Suprapubic skin (tissue), 4 donors: ENCODE results near the gene APIP. TPM values are rescaled to one million over a fixed set of nuclear protein-coding genes. Genes with fewer than 3 reads are reported as not detected.

Source experiments
- DNase-seq, 2 donors: peaks; one replicate each; pipeline ENCODE4 v3.0.0-alpha.2; 2019; ENCODE audit warnings: low spot score in 2 of 2
- H3K27ac ChIP-seq: fragments of 200-600 bp; sonication (generic); one replicate; pipeline ENCODE4 v1.5.1; 2019
- H3K27me3 ChIP-seq: fragments of 200-600 bp; sonication (generic); one replicate; pipeline ENCODE4 v1.5.1; 2019
- H3K36me3 ChIP-seq: fragments of 200-600 bp; sonication (generic); one replicate; pipeline ENCODE4 v1.5.1; 2019
- H3K4me1 ChIP-seq: fragments of 200-600 bp; sonication (generic); one replicate; pipeline ENCODE4 v1.5.1; 2019
- H3K4me3 ChIP-seq: fragments of 200-600 bp; sonication (generic); one replicate; pipeline ENCODE4 v1.5.1; 2019; ENCODE audit warnings: mild to moderate bottlenecking
- H3K9me3 ChIP-seq: fragments of 200-600 bp; sonication (generic); one replicate; pipeline ENCODE4 v1.5.1; 2019
- EP300 ChIP-seq: sonication (generic); formaldehyde crosslinking; IDR thresholded peaks from one replicate; pipeline ENCODE4 v1.6.1; 2017; ENCODE audit warnings: antibody characterized with exemption
- POLR2A ChIP-seq, 2 donors: fragments of 450-650 bp; IDR thresholded peaks; one replicate each; pipeline ENCODE4 v1.6.1; 2017; ENCODE audit warnings: antibody characterized with exemption in 2 of 2, mild to moderate bottlenecking in 2 of 2, moderate library complexity in 2 of 2
- POLR2AphosphoS5 ChIP-seq, 3 donors: sonication (generic); formaldehyde crosslinking; IDR thresholded peaks; one replicate each; pipeline ENCODE4 v1.6.1; 2017; ENCODE audit warnings: antibody characterized with exemption in 3 of 3
- WGBS: methylation state at CpG from one replicate; pipeline ENCODE4 v1.1.5; 2018; 5-methylcytosine and 5-hydroxymethylcytosine counted together
- total RNA-seq, 4 donors: library from RNA; depleted of rRNA; stranded (reverse); fragments of >200 nt; gene quantifications; one replicate each; pipeline ENCODE4 v1.1.0, GENCODE V29; 2016
- TF ChIP-seq, protein P1 (sequence below), 2 donors: fragments of 200-600 bp in 1 of 2; fragments of 450-650 bp in 1 of 2; sonication (generic) in 1 of 2; IDR thresholded peaks; one replicate each; pipeline ENCODE4 v1.5.1; 2016 to 2019; ENCODE audit warnings: antibody characterized with exemption in 2 of 2, mild to moderate bottlenecking in 1 of 2, moderate library complexity in 1 of 2

The APIP gene
- total RNA-seq, 4 donors from 2014 or later, result 12.3 to 21.5 (median 19.4) TPM

DNA sequence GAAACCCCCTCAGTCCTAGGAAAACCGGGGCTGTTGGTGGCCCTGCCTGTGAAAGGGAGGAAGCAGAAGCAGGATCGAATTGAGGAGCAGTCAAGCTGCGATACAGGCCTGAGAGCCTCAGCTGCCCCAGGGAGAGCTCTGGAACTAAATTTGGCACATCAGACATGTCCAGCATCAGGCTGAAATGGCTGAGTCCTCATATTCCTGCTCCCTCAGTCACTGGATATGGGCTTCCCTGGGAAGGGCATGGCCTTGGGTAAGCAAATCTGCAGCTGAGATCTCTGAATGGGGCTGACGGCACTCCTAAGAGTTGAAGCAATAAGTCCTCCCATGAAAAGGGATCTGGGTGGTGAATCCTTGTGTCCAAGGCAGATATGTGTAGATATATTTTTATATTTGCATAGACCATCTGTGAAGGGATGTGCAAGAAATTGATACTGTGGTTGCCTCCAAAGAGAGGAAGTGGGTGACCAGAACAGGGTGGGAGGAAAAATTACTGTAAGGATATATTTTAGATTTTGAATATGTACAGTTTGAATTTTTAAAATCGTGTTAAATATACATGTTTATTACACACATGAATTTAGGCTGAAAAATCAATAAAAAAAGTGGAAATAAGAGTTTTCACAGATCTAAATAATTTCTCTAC, 45.5 kb downstream of the APIP start:
- 81% methylated on average over 5 of the region's 5 CpGs for WGBS

DNA sequence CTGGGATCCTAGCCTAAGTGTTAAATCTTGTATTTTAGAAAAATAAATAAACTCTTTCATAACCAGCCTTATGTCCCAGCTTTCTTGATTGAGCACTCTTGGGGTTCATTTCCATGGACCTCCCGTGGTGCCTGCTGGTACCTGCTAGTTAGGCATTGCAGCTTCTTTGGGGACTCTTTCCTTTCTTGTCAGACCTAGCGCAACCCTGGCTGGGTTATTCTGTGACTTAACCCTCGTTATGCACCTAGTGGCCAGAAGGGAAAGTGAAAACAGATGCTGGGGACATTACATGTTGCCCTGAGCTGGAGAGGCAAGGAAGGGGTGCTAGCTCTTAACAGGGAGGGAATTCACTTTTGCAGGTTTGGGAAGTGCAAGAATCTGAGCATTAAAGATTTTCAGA, 46.8 kb downstream of the APIP start:
- Histone ChIP-seq H3K36me3 (no peaks in the 10 kb centered on the region), H3K27me3 (no peaks in the 10 kb centered on the region), H3K9me3 (no peaks in the 10 kb centered on the region), H3K4me1 (peaks cover 14% of the 10 kb centered on the region), H3K4me3 (no peak overlapping the region), H3K27ac (no peak overlapping the region)
- WGBS, result 80% methylated on average over 3 of the region's 3 CpGs
- no peak for DNase-seq
- no peak for TF ChIP-seq EP300
- TF ChIP-seq, protein P1, sequence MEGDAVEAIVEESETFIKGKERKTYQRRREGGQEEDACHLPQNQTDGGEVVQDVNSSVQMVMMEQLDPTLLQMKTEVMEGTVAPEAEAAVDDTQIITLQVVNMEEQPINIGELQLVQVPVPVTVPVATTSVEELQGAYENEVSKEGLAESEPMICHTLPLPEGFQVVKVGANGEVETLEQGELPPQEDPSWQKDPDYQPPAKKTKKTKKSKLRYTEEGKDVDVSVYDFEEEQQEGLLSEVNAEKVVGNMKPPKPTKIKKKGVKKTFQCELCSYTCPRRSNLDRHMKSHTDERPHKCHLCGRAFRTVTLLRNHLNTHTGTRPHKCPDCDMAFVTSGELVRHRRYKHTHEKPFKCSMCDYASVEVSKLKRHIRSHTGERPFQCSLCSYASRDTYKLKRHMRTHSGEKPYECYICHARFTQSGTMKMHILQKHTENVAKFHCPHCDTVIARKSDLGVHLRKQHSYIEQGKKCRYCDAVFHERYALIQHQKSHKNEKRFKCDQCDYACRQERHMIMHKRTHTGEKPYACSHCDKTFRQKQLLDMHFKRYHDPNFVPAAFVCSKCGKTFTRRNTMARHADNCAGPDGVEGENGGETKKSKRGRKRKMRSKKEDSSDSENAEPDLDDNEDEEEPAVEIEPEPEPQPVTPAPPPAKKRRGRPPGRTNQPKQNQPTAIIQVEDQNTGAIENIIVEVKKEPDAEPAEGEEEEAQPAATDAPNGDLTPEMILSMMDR (IDR thresholded peaks at IDR 0.05), result no peak
- no peak for TF ChIP-seq POLR2AphosphoS5 (IDR thresholded peaks at IDR 0.05)
- no peak for TF ChIP-seq POLR2A (IDR thresholded peaks at IDR 0.05)

More for the DNA sequence above, 45.5 kb downstream of the APIP start:
- H3K9me3 ChIP-seq, result no peaks in the 10 kb centered on the region
- H3K4me3 ChIP-seq, result no peak overlapping the region
- peaks cover 6% of the 10 kb centered on the region for H3K4me1 ChIP-seq
- no peaks in the 10 kb centered on the region for H3K27me3 ChIP-seq
- no peak overlapping the region for H3K27ac ChIP-seq
- no peaks in the 10 kb centered on the region for H3K36me3 ChIP-seq
- DNase-seq, result no peak
- no peak for TF ChIP-seq POLR2A (IDR thresholded peaks at IDR 0.05)
- TF ChIP-seq EP300, result no peak
- no peak for TF ChIP-seq POLR2AphosphoS5 (IDR thresholded peaks at IDR 0.05)
- TF ChIP-seq, protein P1 (IDR thresholded peaks at IDR 0.05), result no peak

DNA sequence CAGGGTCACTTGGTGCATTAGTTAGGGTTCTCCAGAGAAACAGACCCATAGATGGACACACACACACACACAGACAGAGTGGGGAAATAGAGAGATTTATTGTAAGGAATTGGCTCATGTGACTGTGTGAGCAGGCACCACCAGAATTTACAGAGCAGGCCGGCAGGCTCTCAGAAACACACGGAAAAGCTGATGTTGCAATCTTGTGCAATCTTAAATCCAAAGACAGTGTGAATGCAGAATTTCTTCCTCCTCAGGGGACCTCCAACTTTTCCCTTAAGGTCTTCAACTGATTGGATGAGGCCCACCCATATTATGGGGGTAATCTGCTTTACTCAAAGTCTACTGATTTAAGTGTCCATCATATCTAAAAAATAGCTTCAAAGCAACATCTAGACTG, 49.8 kb downstream of the APIP start:
- no peaks in the 10 kb centered on the region for H3K27me3 ChIP-seq
- no peaks in the 10 kb centered on the region for H3K9me3 ChIP-seq
- WGBS, result 61% methylated on average over 2 of the region's 2 CpGs
- H3K4me3 ChIP-seq, result no peak overlapping the region
- no peaks in the 10 kb centered on the region for H3K36me3 ChIP-seq
- no peak for TF ChIP-seq EP300
- TF ChIP-seq POLR2AphosphoS5 (IDR thresholded peaks at IDR 0.05), result peak in 1 of 3 donors; percentile 41
- no peak for DNase-seq
- peaks cover 14% of the 10 kb centered on the region for H3K4me1 ChIP-seq
- no peak overlapping the region for H3K27ac ChIP-seq

DNA sequence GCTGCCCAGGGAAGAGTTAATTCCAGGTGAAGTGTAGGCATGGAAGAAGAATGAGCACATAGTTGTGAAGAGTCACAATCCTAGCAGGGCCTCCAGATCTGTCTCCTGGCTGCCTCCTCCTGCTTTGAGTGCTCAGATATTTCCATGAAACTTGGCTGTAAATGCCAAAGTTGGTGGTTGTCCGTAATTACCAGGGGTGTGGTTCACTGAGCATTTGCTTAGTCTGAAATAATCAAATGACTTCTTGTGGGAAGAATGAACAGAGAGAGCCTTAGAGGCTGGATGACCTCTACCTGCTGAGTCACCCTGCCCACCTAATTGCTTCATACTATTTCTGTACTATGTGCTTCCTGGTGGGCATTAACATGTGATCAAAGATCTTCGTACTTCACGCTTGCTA, 50.9 kb downstream of the APIP start:
- no peak for TF ChIP-seq POLR2A (IDR thresholded peaks at IDR 0.05)
- no peak for TF ChIP-seq POLR2AphosphoS5 (IDR thresholded peaks at IDR 0.05)
- TF ChIP-seq, protein P1 (IDR thresholded peaks at IDR 0.05), result no peak
- TF ChIP-seq EP300, result no peak
- WGBS, result 75% methylated on average over 3 of the region's 3 CpGs
- no peak overlapping the region for H3K27ac ChIP-seq

DNA sequence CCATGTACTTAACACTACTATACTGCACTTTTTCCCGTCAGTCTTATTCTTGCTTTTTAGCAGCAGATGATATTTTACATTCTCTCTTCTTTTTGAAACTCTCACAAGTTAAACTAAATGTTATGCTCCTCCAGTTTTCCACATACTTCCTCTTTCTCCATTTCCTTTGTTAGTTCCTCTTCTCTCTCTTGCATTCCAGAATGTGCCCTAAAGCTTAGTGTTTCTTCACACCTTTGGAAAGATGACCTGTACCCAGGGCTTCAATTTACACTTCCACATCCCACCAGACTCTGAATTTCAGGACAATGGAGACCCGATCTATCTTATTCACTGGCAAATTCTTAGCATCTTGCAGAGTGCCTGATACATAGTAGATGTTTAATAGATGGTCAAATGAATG, 51.8 kb downstream of the APIP start:
- DNase-seq, result no peak
- no peak overlapping the region for H3K27ac ChIP-seq

More for the DNA sequence above, 50.9 kb downstream of the APIP start:
- H3K27me3 ChIP-seq, result no peaks in the 10 kb centered on the region
- H3K4me3 ChIP-seq, result no peak overlapping the region
- DNase-seq, result no peak
- H3K36me3 ChIP-seq, result no peaks in the 10 kb centered on the region
- no peaks in the 10 kb centered on the region for H3K9me3 ChIP-seq
- H3K4me1 ChIP-seq, result peaks cover 20% of the 10 kb centered on the region

More for the DNA sequence above, 51.8 kb downstream of the APIP start:
- Histone ChIP-seq H3K4me1 (peaks cover 28% of the 10 kb centered on the region), H3K27me3 (no peaks in the 10 kb centered on the region), H3K36me3 (no peaks in the 10 kb centered on the region), H3K9me3 (no peaks in the 10 kb centered on the region), H3K4me3 (no peak overlapping the region)
- TF ChIP-seq, protein P1 (IDR thresholded peaks at IDR 0.05), result no peak
- TF ChIP-seq POLR2AphosphoS5 (IDR thresholded peaks at IDR 0.05) (no peak), POLR2A (IDR thresholded peaks at IDR 0.05) (no peak), EP300 (no peak)
- 93% methylated on average over 2 of the region's 2 CpGs for WGBS
